ENCODE data around the gene KRTAP5-8. TPM values are rescaled to one million over a fixed set of nuclear protein-coding genes. Genes with fewer than 3 reads are reported as not detected.
"Not testable (repeated sequence)": the region's sequence is repeated elsewhere in the genome, so short reads cannot be mapped to it uniquely, and the experiment has no call there.

KRTAP5-8 gene
- total RNA-seq, 1 experiment from 2014 or later = not detected

DNA sequence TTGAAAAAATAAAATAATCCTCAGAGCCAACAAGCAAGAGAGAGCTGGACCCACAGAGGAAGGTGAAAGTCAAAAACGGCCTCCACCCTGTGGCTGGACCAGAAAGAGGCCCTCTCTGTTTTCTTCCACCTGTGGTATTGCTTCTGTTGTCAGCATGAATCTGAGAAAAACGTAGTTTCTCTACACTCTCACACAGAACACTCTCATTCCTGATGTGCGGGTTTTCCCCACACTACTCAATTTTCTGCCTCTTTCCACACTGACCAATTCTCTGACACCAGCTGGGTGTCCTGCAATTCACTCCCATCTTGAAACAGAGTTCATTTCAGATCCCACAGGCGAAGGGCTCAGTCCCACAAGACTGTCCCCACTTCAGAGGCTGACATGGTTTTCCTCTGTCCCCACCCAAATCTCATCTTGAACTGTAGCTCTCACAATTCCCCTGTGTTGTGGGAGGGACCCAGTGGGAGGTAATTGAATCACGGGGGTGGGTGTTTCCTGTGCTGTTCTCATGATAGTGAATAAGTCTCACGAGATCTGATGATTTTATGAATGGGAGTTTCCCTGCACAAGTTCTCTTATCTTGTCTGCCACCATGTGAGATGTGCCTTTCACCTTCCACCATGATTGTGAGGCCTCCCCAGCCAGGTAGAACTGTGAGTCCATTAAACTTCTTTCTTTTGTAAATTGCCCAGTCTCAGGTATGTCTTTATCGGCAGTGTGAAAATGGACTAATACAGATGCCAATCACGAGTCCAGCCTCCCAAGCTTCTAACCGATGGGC lies 2.9 kb downstream of the KRTAP5-8 start:
- DNase-seq (ENCODE audit: low spot score); in situ Hi-C loops (cut with HindIII; ENCODE audit: low sequenced_read_pairs): not testable (repeated sequence)

GRCh38 chr11:71542382-71542781 lies 4.6 kb downstream of the KRTAP5-8 start:
- in situ Hi-C loops (cut with HindIII; ENCODE audit: low sequenced_read_pairs) = no loop called here
- DNase-seq (ENCODE audit: low spot score) = no peak

GRCh38 chr11:71542879-71543777 lies 5.3 kb downstream of the KRTAP5-8 start:
- DNase-seq (ENCODE audit: low spot score) = no peak
- in situ Hi-C loops (cut with HindIII; ENCODE audit: low sequenced_read_pairs) = no loop called here

- in situ Hi-C loops (cut with HindIII; ENCODE audit: low sequenced_read_pairs) = no loop called here
- DNase-seq (ENCODE audit: low spot score) = no peak
Observed at GRCh38 chr11:71543866-71544265, 6.0 kb downstream of the KRTAP5-8 start.

GRCh38 chr11:71544525-71545214 lies 6.8 kb downstream of the KRTAP5-8 start:
- in situ Hi-C loops (cut with HindIII; ENCODE audit: low sequenced_read_pairs) = no loop called here
- no peak for DNase-seq (ENCODE audit: low spot score)

DNA sequence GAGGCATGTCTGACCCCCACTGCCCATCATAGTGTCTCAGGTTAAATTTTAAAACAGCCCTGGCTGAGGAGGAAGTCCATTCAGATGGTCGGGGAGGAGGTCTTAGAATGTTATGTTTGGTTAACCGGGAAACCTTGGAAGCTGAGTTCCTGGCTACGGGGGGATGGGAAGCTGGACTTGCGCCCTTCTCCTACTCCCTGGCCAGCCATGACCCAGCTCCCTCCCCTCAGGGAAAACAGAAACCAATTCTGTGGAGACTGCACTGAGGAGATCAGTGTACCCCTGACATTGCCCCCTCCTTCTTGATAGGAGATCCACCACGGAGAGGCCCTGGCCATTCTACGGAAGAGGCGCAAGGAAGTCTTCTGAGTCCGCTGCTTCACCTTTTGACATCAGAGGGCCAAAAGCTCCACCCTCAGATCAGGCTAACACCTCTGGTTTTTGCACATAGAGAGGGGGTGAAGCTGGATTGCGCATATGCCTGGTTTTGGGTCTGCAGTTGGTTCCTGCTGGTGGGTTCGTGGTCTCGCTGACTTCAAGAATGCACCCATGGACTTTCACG lies 7.7 kb downstream of the KRTAP5-8 start:
- DNase-seq (ENCODE audit: low spot score) = no peak
- in situ Hi-C loops (cut with HindIII; ENCODE audit: low sequenced_read_pairs) = no loop called here

DNA sequence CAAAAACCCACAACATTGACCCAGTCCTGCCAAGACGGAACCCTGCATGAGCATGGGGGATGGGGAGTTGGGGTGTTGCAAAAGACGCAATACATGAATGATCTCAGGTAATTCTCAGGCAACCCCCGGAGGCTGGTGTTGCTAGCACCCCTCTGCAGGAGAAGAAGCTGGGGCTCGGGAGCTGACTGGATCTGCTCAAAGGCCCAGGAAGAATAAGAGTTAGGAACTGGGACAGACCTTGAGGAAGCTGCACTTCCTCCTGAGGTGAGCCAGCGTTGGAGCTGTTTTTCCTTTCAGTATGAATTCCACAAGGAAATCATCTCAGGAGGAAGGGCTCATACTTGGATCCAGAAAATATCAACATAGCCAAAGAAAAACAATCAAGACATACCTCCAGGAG lies 10.3 kb downstream of the KRTAP5-8 start, which contains the start of gene KRTAP5-9:
Gene KRTAP5-9, plus strand, starts transcription at position 301 of the 400 bp plus-strand sequence. CDS start 238 bp downstream, outside the sequence.
- DNase-seq (ENCODE audit: low spot score) = no peak
- in situ Hi-C loops (cut with HindIII; ENCODE audit: low sequenced_read_pairs) = no loop called here

DNA sequence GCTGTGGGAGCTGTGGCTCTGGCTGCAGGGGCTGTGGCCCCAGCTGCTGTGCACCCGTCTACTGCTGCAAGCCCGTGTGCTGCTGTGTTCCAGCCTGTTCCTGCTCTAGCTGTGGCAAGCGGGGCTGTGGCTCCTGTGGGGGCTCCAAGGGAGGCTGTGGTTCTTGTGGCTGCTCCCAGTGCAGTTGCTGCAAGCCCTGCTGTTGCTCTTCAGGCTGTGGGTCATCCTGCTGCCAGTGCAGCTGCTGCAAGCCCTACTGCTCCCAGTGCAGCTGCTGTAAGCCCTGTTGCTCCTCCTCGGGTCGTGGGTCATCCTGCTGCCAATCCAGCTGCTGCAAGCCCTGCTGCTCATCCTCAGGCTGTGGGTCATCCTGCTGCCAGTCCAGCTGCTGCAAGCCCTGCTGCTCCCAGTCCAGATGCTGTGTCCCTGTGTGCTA lies 10.9 kb downstream of the KRTAP5-8 start:
- no peak for DNase-seq (ENCODE audit: low spot score)
- in situ Hi-C loops (cut with HindIII; ENCODE audit: low sequenced_read_pairs) = no loop called here

- in situ Hi-C loops (cut with HindIII; ENCODE audit: low sequenced_read_pairs) = no loop called here
Observed at GRCh38 chr11:71551711-71552110, 13.9 kb downstream of the KRTAP5-8 start.

DNA sequence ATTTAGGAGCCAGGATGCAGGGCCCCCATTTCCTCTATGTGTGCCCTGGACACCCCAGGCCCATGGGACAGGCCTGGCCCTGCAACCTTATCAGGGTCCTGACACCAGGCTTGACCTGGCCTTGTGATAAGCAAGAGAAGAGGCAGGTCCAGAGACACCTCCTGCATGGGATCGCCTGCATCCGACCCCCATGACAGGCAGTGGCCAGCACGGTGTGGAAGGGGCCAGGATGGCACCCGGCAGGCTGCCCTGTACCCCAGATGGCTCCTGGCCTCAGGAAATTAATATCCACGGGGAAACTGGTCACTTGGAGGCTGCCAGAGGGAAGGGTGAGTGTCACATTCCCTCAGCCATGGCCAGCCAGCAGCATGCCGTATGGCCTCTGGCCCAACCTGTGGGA lies 17.2 kb downstream of the KRTAP5-8 start:
- in situ Hi-C loops (cut with HindIII; ENCODE audit: low sequenced_read_pairs) = no loop called here
- DNase-seq (ENCODE audit: low spot score) = no peak

More at GRCh38 chr11:71551711-71552110, 13.9 kb downstream of the KRTAP5-8 start:
- no peak for DNase-seq (ENCODE audit: low spot score)

GRCh38 chr11:71555508-71555907 lies 17.7 kb downstream of the KRTAP5-8 start:
- no peak for DNase-seq (ENCODE audit: low spot score)
- in situ Hi-C loops (cut with HindIII; ENCODE audit: low sequenced_read_pairs) = no loop called here

- DNase-seq (ENCODE audit: low spot score) = no peak
- in situ Hi-C loops (cut with HindIII; ENCODE audit: low sequenced_read_pairs) = no loop called here
Observed at GRCh38 chr11:71556018-71556417, 18.2 kb downstream of the KRTAP5-8 start.

DNA sequence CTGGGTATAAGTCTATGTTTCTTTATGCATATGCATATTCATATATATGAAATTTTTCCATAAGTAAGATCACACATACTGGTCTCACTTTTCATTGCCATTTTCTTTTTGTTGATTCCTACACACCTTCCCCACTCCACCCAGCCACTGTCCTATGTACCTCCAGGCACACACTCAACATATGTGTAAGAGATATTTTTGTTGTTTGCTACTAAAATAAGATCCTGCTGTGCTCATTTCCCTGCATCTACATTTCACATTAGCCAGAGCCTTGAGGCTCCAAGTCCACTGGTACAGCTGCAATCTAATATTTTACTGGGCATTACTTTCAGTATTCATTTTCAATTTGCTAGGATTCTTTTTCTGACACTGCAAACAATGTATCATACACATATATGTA lies 19.4 kb downstream of the KRTAP5-8 start:
- in situ Hi-C loops (cut with HindIII; ENCODE audit: low sequenced_read_pairs) = no loop called here
- DNase-seq (ENCODE audit: low spot score) = no peak

DNA sequence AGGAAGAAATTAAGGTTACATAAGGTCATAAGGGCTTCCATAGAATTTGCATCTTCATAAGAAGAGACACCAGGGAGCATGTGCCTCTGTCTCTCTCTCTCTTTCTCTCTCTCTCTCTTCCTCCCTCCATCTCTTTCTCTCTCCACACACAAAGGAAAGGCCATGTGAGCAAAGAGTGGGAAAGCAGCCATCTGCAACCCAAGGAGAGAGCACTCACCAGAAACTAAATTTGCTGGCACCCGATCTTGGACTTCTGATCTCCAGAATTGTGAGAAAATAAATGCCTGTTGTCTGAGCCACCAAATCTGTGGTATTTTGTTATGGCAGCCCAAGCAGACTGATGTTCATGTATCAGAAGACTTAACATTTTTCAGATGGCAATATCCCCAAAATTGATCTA lies 21.2 kb downstream of the KRTAP5-8 start:
- in situ Hi-C loops (cut with HindIII; ENCODE audit: low sequenced_read_pairs) = no loop called here
- DNase-seq (ENCODE audit: low spot score) = peak; percentile 14

DNA sequence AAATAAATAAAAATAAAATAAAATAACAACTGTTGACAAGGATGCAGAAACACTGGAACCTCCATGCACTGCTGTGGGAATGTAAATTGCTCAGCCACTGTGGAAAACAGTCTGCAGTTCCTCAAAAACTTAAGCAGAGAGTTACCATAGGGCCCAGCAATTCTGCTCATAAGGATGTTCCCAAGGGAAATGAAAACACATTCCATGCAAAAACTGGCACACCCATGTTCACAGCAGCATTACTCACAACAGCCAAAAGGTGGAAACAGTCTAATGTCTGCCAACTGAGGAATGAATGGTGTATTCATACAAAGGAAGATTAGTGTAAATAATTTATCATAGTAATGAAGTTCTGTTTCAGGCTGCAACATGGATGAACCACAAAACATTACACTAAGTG lies 24.3 kb downstream of the KRTAP5-8 start:
- in situ Hi-C loops (cut with HindIII; ENCODE audit: low sequenced_read_pairs) = no loop called here
- DNase-seq (ENCODE audit: low spot score) = no peak

DNA sequence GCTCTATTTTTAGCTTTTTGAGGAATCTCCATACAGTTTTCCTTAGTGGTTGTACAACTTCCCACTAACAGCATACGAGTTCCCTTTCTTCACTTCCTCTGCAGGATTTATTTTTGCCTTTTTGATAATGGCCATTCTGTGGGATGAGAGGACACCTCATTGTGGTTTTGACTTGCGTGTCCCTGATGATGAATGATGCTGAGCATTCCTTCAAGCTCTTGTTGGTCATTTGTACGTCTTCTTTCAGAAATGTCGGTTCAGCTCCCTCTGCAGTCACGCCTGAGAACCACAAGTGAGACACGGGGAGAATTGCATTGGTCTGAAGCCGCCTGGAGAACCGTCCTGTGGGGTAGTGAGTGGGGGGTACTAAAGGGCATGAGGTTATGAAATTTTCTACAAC lies 25.6 kb downstream of the KRTAP5-8 start:
- in situ Hi-C loops (cut with HindIII; ENCODE audit: low sequenced_read_pairs) = no loop called here
- DNase-seq (ENCODE audit: low spot score) = peak; percentile 16

GRCh38 chr11:71564430-71564829 lies 26.6 kb downstream of the KRTAP5-8 start:
- in situ Hi-C loops (cut with HindIII; ENCODE audit: low sequenced_read_pairs) = no loop called here
- DNase-seq (ENCODE audit: low spot score) = no peak

GRCh38 chr11:71565263-71565662 lies 27.4 kb downstream of the KRTAP5-8 start, which contains the start of gene KRTAP5-10:
TSS of gene KRTAP5-10 (plus strand) at chr11:71565563. CDS start at chr11:71565588, 25 bp downstream.
- in situ Hi-C loops (cut with HindIII; ENCODE audit: low sequenced_read_pairs) = no loop called here
- DNase-seq (ENCODE audit: low spot score) = no peak

- in situ Hi-C loops (cut with HindIII; ENCODE audit: low sequenced_read_pairs) = no loop called here
Observed at GRCh38 chr11:71566081-71566620, 28.3 kb downstream of the KRTAP5-8 start.

More at GRCh38 chr11:71566081-71566620, 28.3 kb downstream of the KRTAP5-8 start:
- DNase-seq (ENCODE audit: low spot score) = peak; percentile 14

Data from G401 (cell line).